ENCODE measurements around the gene FSTL1. TPM values are rescaled to one million over a fixed set of nuclear protein-coding genes. Genes with fewer than 3 reads are reported as not detected.

The FSTL1 gene
- total RNA-seq, 4 donors from 2014 or later, result 409 to 701 (median 677) TPM

DNA sequence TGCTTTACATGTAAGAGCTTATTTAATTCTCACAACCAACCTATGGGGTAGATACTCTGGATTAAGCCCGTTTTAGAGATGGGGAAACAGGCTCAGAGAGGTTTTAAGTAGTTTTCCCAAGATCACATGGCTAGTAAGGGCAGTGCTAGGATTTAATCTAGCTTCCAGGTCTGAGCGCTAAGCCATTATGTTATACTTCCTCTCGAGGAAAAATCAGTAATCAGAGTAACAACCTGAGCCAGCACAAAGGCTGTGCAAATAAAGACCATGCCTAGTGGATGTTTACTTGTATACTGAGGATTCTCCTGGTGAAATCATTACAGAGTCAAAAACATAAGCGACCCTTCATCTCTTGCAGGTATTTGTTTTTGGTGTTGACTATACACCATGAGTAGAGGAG, 9.0 kb downstream of the FSTL1 start:
- no peak for DNase-seq (ENCODE audit: extremely low spot score)
- TF ChIP-seq, protein P1, sequence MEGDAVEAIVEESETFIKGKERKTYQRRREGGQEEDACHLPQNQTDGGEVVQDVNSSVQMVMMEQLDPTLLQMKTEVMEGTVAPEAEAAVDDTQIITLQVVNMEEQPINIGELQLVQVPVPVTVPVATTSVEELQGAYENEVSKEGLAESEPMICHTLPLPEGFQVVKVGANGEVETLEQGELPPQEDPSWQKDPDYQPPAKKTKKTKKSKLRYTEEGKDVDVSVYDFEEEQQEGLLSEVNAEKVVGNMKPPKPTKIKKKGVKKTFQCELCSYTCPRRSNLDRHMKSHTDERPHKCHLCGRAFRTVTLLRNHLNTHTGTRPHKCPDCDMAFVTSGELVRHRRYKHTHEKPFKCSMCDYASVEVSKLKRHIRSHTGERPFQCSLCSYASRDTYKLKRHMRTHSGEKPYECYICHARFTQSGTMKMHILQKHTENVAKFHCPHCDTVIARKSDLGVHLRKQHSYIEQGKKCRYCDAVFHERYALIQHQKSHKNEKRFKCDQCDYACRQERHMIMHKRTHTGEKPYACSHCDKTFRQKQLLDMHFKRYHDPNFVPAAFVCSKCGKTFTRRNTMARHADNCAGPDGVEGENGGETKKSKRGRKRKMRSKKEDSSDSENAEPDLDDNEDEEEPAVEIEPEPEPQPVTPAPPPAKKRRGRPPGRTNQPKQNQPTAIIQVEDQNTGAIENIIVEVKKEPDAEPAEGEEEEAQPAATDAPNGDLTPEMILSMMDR (IDR thresholded peaks at IDR 0.05), result no peak
- no peak for TF ChIP-seq POLR2A (IDR thresholded peaks at IDR 0.05; ENCODE audit: low read depth)
- no peak for TF ChIP-seq EP300 (IDR thresholded peaks at IDR 0.05)
- TF ChIP-seq POLR2AphosphoS5 (IDR thresholded peaks at IDR 0.05), result no peak
- Histone ChIP-seq H3K4me3 (no peak overlapping the region), H3K27ac (replicated peaks in 1 of 4) (peak overlapping the region; percentile 15 to 82 (median 62)), H3K27me3 (no peaks in the 10 kb centered on the region), H3K4me1 (peaks cover 76 to 100% (median 98%) of the 10 kb centered on the region in 4 donors), H3K9me3 (no peaks in the 10 kb centered on the region), H3K36me3 (peaks cover 0 to 31% (median 16%) of the 10 kb centered on the region in 4 donors)
- intact Hi-C loops (cut with DNase I), result no loop called here
- WGBS, result 67% methylated on average over 4 of the region's 4 CpGs

DNA sequence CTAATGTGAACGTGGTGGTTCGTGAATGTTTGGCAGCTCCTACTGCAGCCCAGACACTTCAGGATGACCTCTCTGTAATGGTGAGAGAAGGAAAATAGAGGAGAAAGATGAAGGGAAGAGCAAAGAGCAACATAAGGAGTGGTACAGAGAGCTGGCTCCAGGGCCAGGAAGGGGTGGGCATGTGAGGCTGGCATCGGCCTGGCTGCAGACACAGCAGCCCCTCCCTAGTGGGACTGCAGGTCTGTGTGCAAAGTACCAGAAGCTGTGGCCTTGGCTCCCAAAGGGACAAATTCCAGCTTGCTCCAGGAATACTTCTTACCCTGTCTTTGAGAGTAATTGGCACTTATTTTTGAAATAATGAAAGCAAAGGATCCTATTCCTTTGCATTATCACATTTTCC, 10.0 kb downstream of the FSTL1 start:
- no peak for DNase-seq (ENCODE audit: extremely low spot score)
- WGBS, result 41% methylated on average over 3 of the region's 3 CpGs
- H3K27me3 ChIP-seq, result no peaks in the 10 kb centered on the region
- peaks cover 74 to 100% (median 98%) of the 10 kb centered on the region in 4 donors for H3K4me1 ChIP-seq
- peak overlapping the region; percentile 72 to 82 (median 75) for H3K27ac ChIP-seq (replicated peaks in 1 of 4)
- no peak for TF ChIP-seq POLR2AphosphoS5 (IDR thresholded peaks at IDR 0.05)
- no peak for TF ChIP-seq EP300 (IDR thresholded peaks at IDR 0.05)
- TF ChIP-seq, protein P1 (IDR thresholded peaks at IDR 0.05), result no peak
- no peak for TF ChIP-seq POLR2A (IDR thresholded peaks at IDR 0.05; ENCODE audit: low read depth)
- intact Hi-C loops (cut with DNase I), result no loop called here
- H3K36me3 ChIP-seq, result peaks cover 0 to 29% (median 12%) of the 10 kb centered on the region in 4 donors
- H3K9me3 ChIP-seq, result no peaks in the 10 kb centered on the region
- no peak overlapping the region for H3K4me3 ChIP-seq

DNA sequence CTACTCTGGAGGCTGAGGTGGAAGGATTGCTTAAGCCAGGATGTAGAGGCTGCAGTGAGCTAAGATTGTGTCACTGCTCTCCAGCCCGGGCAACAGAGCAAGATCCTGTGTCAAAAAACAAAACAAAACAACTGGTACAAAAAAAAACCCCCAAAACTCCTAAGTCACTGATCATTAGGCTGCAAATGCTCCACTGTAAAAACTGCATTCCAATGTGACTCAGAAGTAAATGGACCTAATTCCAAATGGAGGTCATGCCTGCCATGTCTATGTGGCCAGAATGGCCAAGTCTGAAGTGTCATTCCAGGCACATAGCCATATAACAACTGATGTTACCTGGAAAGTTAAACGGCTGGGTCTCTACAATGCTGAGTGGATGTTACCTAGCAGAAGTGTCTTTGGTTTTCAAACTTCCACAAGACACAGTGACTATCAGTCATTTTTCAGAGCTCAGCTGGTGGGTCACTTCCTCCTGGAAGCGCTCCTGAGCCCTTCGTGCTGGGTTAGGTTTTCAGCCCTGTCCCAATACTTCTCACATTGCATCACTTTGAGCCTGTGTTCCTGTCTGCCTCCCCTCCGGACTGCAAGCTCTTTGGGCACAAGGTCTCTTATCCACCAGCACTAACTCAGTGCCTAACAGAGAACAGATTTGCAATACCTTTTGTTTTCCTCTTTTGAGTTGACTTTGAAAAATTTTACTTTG, 10.6 kb downstream of the FSTL1 start:
- H3K27ac ChIP-seq (replicated peaks in 1 of 4), result peak overlapping the region; percentile 72 to 82 (median 75)
- peaks cover 0 to 29% (median 12%) of the 10 kb centered on the region in 4 donors for H3K36me3 ChIP-seq
- no peak overlapping the region for H3K4me3 ChIP-seq
- no peak for DNase-seq (ENCODE audit: extremely low spot score)
- H3K27me3 ChIP-seq, result no peaks in the 10 kb centered on the region
- H3K4me1 ChIP-seq, result peaks cover 79 to 100% (median 98%) of the 10 kb centered on the region in 4 donors
- WGBS, result 62% methylated on average over 5 of the region's 5 CpGs
- H3K9me3 ChIP-seq, result no peaks in the 10 kb centered on the region
- intact Hi-C loops (cut with DNase I), result no loop called here
- TF ChIP-seq POLR2AphosphoS5 (IDR thresholded peaks at IDR 0.05), result no peak
- TF ChIP-seq POLR2A (IDR thresholded peaks at IDR 0.05; ENCODE audit: low read depth), result no peak
- TF ChIP-seq, protein P1 (IDR thresholded peaks at IDR 0.05), result no peak
- no peak for TF ChIP-seq EP300 (IDR thresholded peaks at IDR 0.05)

DNA sequence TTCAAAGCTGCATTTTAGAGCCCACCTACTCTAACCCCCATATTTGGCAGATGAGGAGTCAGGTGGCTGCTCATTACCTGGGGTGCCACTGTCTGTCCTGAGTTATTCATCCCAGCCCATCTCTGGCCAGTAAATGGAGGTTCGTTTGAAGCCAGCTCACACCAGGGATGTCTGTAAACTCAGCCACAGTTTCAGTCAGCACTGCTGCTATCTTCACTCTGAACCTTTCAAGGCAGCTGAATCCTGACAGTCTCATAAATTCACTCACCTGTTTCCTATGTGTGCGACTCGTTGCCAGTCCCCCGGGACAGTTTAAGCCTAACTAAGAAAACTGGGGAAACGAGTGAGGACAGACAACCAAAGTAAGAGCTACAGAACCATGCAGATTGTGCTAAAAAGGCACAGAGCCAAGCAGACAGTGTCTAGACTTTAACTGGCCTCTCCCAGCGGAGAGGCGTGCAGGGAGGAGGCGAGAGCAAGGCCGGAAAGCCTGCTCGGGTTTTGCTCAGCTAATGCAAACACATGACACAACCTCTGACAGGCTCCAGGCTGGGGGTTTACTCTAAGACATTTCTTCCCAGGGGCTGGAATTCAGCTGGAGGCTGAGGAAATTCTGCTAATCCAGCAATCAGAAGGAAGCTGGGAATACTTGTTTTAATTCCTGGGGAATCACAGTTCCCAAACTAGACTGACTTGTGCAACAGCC, 12.0 kb downstream of the FSTL1 start:
- TF ChIP-seq POLR2AphosphoS5 (IDR thresholded peaks at IDR 0.05), result peak; percentile 26 to 63
- TF ChIP-seq, protein P1 (IDR thresholded peaks at IDR 0.05), result no peak
- no peak for DNase-seq (ENCODE audit: extremely low spot score)
- H3K36me3 ChIP-seq, result peaks cover 0 to 38% (median 14%) of the 10 kb centered on the region in 4 donors
- peaks cover 84 to 100% (median 98%) of the 10 kb centered on the region in 4 donors for H3K4me1 ChIP-seq
- H3K27me3 ChIP-seq, result no peaks in the 10 kb centered on the region
- H3K4me3 ChIP-seq, result peak overlapping the region in 2 of 4 donors; percentile 5 to 17
- intact Hi-C loops (cut with DNase I), result no loop called here
- H3K9me3 ChIP-seq, result no peaks in the 10 kb centered on the region
- H3K27ac ChIP-seq (replicated peaks in 1 of 4), result peak overlapping the region; percentile 72 to 82 (median 75)
- WGBS, result 18% methylated on average over 10 of the region's 10 CpGs
